ENCODE results near the gene DHH.

Gene DHH

DNA sequence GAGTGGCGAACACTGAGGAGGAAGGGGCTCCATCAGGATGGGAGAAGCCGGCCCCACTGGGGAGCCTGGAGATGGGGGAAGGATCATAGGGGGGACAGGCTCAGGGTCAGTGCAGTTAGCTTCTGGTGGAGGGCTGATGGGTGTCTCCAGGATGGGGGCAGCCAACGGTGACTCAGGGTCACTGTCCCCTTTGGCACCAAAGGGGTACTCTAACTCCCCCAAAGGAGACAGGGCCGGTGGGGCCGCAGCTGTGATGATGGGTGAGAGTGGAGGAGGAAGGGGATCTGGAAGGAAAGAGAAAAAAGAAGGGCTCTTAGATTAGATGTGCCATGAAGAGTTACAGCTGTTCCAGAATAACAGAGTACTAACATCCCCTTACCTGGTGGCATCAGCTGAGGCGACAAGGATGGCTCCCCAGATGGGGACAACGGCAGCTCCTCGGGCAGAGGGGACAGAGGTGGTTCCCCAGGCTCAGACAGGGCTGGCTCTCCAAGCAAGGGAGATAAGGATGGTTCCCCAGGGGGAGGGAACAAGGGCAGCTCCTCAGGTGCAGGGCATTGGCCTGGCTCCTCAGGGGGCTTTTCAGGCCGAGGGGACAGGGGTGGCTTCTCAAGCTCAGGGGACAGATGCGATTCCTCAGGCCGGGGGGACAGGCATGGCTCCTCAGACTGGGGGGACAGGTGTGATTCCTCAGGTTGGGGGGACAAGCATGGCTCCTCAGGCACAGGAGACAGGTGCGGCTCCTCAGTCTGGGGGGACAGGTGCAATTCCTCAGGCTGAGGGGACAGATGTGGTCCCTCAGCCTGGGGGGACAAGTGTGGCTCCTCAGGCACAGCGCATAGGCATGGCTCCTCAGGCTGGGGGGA is 43.9 kb downstream of the DHH start:
- no peak for DNase-seq (ENCODE audit: low spot score)

DNA sequence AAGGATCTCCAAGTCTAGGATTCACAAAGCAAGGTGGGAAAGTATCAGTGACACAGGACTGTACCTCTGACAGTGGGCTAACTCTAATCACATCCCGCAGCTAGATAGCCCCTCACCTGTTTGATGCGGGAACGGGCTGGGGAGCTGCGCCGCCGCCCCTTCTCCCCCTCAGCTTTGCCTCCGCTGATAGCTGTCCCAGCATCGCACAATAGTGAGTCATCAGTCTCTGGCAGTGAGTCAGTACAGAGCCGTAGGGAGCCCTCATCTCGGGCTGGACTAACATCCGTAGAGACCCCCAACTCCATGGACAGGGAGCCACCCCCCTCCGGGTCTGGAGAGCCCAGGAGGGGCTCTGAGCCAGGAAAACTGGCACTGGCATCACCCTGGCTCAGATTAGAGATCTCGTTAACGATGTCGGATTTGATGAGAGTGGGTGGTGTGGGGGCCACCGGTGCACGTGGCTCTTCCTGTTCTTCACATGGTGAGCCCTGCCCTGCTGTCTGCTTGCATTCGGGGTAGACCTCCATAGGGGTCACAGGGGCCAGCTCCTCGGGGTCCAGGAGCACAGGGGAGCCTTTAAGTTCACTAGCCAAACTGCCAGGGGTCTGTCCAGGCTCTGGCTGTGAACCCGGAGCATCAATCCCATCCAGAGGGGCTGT is 44.9 kb downstream of the DHH start:
- DNase-seq (ENCODE audit: low spot score), result no peak

DNA sequence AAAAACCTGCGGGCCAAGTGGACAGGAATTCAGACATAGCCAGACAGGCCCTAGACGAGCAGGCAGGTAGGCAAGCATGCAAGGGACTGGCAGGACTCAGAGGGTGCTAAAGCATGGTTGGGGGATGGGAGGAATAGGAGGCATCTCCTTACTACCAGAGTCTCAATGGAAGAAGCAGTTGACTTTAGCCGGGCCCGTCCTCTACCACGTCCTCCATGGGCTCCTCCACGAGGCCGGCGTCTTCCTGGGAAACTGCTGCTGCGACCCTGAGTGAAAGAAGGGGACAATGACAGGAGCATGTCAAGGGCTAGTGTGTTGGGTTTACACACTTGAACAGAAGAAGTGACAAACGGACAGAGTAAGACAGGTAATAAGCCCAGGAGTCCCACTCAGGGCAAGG is 45.6 kb downstream of the DHH start:
- no peak for DNase-seq (ENCODE audit: low spot score)

GRCh38 chr12:49046129-49046895 is 48.3 kb downstream of the DHH start:
- DNase-seq (ENCODE audit: low spot score), result no peak

- no peak for DNase-seq (ENCODE audit: low spot score)
Observed at GRCh38 chr12:49044660-49045059, 49.9 kb downstream of the DHH start.

DNA sequence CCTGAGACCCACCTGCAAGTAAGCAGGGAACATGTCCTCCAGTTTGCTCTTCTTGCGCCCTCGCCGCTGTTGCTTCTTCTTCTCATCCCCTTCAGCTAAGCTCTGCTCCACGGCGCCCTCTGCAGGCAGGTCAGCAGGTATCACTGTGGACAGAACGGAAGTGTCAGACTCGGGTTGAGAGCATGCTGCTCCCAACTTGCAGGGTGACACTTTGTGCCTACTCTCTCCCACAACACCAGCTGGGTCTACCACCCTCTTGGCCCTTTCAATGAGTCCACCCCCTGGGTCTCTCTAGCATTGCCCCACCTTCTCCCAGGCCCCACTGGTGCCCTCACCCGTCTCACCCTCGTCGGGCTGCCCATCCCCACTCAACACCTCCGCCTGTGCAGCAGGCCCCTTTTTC is 50.7 kb downstream of the DHH start:
- peak; percentile 30 for DNase-seq (ENCODE audit: low spot score)

DNA sequence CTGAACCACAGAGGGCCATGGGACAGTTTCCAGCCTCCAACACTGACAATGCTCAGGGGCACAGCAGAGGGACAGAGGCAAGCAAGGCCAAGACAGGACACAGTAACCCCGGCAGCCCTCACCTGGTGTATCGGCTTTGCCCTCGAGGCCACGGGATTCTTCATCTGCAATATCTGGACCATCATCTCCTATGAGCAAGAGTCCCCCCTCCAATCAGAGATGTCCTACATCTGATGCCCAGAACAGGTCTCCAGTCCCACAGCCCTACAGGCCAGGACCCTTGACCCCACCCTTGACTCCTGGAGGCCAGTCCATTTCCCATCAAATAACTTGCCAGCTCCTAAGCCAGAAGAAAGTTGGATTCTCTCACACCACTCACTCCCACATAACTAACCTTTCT is 51.4 kb downstream of the DHH start:
- no peak for DNase-seq (ENCODE audit: low spot score)

- DNase-seq (ENCODE audit: low spot score), result no peak
Observed at GRCh38 chr12:49041881-49042484, 52.6 kb downstream of the DHH start.

GRCh38 chr12:49041036-49041880 is 53.3 kb downstream of the DHH start:
- no peak for DNase-seq (ENCODE audit: low spot score)

DNA sequence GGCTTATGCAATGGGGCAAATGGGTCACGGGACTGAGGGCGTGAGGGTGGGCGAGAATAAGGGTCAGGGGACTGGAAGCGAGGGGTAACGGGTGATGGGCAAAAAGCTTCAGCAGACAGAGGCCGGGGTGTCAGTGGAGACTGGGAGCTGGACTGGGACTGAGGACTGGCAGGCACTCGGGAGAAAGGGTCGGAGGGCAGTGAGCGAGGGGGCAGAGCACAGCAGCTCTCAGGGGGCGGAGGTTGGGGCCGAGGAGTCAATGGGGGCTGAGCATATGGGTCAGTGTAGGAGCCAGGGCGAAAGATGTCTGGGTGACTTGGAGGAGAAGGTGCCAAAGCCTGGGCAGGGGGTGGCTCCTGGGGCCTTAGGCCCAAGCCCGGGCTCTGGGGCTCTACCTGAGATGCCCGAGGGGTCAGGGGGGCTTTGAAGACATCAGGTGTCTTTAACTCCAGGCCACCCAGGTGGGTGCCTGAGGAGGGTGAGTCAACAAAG is 54.2 kb downstream of the DHH start:
- DNase-seq (ENCODE audit: low spot score), result no peak

DNA sequence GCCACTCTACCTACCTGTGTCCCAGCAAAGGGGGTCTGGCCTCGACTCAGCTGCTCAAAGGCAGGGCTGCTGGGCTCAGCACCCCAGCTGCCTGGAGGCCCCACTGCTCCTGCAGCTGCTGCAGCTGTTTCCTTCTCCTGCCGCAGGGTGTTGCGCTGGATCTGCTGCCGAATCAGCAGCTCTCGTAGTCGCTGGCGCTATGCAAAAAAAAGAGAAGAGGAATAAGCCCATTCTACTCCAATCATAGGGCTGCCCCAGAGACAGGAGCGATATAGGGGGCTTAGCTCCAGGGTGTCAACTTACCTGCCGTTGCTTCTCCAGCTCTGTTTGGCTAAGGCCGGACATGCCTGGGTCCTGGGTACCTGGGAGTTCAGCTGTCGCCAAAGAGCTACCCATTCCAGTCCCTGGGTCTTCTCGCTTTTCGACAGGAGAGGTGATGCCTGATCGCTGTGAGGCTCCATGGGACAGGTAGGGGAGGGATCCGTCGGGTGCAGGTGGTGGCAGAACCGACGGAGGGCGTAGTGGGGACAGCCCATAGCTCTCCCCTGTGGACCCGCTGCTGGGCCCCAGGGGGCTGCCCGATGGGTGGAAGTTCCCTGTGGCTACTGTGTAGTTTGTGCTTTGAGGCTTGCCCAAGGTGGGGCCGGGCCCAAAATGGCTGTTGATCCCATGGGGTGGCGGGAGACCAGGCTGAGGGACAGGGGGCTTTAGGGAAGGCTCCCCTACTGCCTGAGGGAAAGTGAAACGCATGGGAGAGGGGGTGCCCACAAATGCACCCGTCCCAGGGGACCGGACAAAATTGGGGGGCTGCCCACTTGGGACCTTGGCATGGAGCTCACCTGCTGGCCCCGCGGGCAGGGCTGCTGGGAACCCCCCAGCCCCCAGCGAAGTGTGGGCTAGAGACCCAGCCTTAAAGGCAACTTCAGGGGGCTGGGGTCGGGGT is 54.9 kb downstream of the DHH start:
- no peak for DNase-seq (ENCODE audit: low spot score)

GRCh38 chr12:49038291-49038955 is 56.2 kb downstream of the DHH start:
- DNase-seq (ENCODE audit: low spot score), result no peak

- no peak for DNase-seq (ENCODE audit: low spot score)
Observed at GRCh38 chr12:49037947-49038237, 56.7 kb downstream of the DHH start.

DNA sequence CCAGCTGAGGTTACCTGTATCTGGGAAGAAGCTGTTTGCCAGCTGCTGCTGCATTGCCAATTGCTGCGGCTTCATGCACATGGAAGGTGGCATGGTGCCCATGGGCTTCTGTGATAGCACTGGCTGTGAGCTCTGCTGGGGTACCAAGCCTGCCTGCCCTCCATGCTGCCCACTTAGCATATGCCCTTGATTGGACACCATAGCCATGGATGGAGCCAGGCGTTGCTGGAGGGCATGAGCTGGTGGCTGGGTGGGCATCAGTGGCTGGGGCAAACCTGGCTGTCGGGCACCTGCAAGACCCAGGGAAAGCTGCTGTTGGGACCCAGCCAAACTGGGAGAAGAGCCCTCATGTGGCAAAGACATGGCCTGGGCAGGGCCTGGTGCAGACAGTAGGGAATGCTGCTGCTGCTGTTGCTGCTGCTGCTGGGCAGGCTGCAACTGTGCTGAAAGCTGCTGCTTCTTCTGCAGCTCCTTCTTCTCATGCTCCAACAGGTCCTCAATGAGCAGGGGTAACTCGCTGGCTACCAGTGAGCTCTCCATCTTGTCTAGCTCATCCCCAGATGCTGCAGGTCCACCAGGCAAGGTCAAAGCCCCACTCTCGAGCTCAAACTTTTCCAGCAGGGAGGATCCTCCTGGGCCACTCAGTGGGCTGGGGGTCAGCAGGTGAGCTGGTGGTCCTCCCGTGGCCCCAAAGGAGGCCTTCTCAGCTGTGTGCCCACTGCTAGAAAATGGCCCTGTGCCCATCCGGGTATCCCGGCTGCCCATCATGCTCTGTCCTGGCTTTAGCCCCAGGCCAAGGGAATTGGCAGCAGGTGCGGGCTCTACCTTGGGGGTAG is 57.3 kb downstream of the DHH start:
- DNase-seq (ENCODE audit: low spot score), result no peak
